Neutrophil (primary cell): ENCODE data around the gene FYTTD1.

Source experiments
- H3K27ac ChIP-seq: fragments of 200-600 bp; sonication (generic); 2 replicates; pipeline ENCODE4 v1.5.1; 2016; ENCODE audit warnings: mild to moderate bottlenecking, moderate library complexity
- H3K27me3 ChIP-seq: fragments of 200-600 bp; sonication (generic); 2 replicates; pipeline ENCODE4 v1.6.0; 2016; ENCODE audit warnings: mild to moderate bottlenecking
- H3K36me3 ChIP-seq: fragments of 200-600 bp; sonication (generic); 2 replicates; pipeline ENCODE4 v1.5.1; 2017
- H3K4me1 ChIP-seq, 2 experiments: fragments of 200-600 bp in 1 of 2; sonication (generic) in 1 of 2; 1 replicate in 1 of 2; 2 replicates in 1 of 2; pipeline versions ENCODE4 v1.5.1 to v1.6.1; 2013 to 2016; ENCODE audit warnings: low read depth in 1 of 2, low read length in 1 of 2, mild to moderate bottlenecking in 1 of 2, moderate library complexity in 1 of 2; ENCODE audit not compliant: control insufficient read depth in 1 of 2, insufficient read depth in 1 of 2
- H3K4me3 ChIP-seq, 2 experiments: fragments of 200-600 bp in 1 of 2; sonication (generic) in 1 of 2; 1 replicate in 1 of 2; 2 replicates in 1 of 2; pipeline ENCODE4 v1.5.1; 2013 to 2016; ENCODE audit warnings: low read depth in 1 of 2, low read length in 1 of 2, mild to moderate bottlenecking in 1 of 2, moderate library complexity in 1 of 2
- H3K9me3 ChIP-seq: fragments of 200-600 bp; sonication (generic); 2 replicates; pipeline ENCODE4 v1.5.1; 2016
- TF ChIP-seq, protein P1 (sequence below): fragments of 200-600 bp; sonication (generic); IDR thresholded peaks from 2 replicates; pipeline ENCODE4 v1.5.1; 2016; ENCODE audit warnings: antibody characterized with exemption

FYTTD1 gene

GRCh38 chr3:197801891-197802778 is 52.5 kb downstream of the FYTTD1 start:
- TF ChIP-seq, protein P1, sequence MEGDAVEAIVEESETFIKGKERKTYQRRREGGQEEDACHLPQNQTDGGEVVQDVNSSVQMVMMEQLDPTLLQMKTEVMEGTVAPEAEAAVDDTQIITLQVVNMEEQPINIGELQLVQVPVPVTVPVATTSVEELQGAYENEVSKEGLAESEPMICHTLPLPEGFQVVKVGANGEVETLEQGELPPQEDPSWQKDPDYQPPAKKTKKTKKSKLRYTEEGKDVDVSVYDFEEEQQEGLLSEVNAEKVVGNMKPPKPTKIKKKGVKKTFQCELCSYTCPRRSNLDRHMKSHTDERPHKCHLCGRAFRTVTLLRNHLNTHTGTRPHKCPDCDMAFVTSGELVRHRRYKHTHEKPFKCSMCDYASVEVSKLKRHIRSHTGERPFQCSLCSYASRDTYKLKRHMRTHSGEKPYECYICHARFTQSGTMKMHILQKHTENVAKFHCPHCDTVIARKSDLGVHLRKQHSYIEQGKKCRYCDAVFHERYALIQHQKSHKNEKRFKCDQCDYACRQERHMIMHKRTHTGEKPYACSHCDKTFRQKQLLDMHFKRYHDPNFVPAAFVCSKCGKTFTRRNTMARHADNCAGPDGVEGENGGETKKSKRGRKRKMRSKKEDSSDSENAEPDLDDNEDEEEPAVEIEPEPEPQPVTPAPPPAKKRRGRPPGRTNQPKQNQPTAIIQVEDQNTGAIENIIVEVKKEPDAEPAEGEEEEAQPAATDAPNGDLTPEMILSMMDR, result no peak

DNA sequence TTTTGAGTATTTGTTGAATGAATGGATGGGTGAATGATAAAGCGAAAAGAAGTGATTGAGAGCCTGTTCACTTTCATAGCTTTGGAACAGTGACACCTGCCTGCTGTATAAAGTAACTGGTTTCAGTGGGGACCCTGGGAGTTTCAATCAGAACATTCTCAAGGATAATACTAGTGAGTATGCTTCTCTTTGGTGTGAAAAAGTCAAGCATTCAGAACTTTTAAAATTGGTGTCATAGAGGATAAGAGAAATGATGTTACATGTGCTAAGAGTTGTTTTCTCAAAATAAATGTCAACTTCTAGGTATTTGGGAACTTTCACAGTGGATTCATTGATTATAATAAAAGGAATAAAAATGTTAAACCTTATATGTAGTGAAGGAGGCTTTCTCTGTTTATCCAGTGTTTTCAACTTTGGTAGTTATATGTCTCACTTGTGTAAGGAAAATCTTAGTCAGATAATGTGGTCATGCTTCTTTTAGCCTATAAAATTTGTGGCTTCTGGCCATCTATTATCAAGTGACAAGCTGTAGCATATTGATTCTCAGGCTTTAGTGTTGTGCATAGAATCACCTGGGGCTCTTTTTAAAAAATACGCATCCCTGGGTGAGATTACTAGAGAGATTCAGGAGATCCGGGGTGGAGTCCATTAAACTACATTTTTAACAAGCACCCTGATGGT is 53.2 kb downstream of the FYTTD1 start:
- Histone ChIP-seq H3K27me3 (no peaks in the 10 kb centered on the region), H3K9me3 (no peaks in the 10 kb centered on the region), H3K4me1 (peaks cover 0 to 5% of the 10 kb centered on the region in 2 experiments), H3K27ac (no peak overlapping the region), H3K4me3 (no peak overlapping the region), H3K36me3 (no peaks in the 10 kb centered on the region)
- TF ChIP-seq, protein P1, result no peak

More at GRCh38 chr3:197801891-197802778, 52.5 kb downstream of the FYTTD1 start:
- H3K27ac ChIP-seq, result no peak overlapping the region
- H3K9me3 ChIP-seq, result no peaks in the 10 kb centered on the region
- no peaks in the 10 kb centered on the region for H3K27me3 ChIP-seq
- H3K4me3 ChIP-seq, result no peak overlapping the region
- H3K36me3 ChIP-seq, result no peaks in the 10 kb centered on the region
- peaks cover 0 to 5% of the 10 kb centered on the region in 2 experiments for H3K4me1 ChIP-seq

DNA sequence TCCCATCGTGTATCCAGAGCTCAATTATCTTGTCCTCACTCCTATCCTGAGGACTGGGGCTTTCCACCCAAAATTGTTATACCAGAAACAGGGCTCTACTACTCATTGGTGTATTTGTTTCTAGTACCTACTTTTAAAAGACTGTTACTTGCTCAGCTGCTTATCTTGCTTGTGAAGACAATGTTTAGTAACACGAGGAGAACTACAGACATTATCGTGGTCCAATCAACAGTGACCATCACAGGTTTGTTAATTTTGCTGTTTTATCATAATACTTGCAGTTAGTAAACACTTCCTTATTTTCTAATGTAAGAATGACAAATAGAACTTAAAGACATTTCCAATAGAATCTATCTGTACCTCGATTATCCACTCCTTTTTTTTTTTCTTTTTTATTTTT is 54.8 kb downstream of the FYTTD1 start:
- Histone ChIP-seq H3K27ac (no peak overlapping the region), H3K9me3 (no peaks in the 10 kb centered on the region), H3K36me3 (no peaks in the 10 kb centered on the region), H3K4me3 (no peak overlapping the region), H3K27me3 (no peaks in the 10 kb centered on the region), H3K4me1 (peaks cover 0 to 5% of the 10 kb centered on the region in 2 experiments)
- TF ChIP-seq, protein P1, result no peak

GRCh38 chr3:197807969-197808587 is 58.4 kb downstream of the FYTTD1 start:
- Histone ChIP-seq H3K4me1 (peaks cover 5 to 6% of the 10 kb centered on the region in 2 experiments), H3K9me3 (no peaks in the 10 kb centered on the region), H3K27ac (no peak overlapping the region), H3K4me3 (no peak overlapping the region), H3K27me3 (no peaks in the 10 kb centered on the region), H3K36me3 (no peaks in the 10 kb centered on the region)
- TF ChIP-seq, protein P1, result no peak

DNA sequence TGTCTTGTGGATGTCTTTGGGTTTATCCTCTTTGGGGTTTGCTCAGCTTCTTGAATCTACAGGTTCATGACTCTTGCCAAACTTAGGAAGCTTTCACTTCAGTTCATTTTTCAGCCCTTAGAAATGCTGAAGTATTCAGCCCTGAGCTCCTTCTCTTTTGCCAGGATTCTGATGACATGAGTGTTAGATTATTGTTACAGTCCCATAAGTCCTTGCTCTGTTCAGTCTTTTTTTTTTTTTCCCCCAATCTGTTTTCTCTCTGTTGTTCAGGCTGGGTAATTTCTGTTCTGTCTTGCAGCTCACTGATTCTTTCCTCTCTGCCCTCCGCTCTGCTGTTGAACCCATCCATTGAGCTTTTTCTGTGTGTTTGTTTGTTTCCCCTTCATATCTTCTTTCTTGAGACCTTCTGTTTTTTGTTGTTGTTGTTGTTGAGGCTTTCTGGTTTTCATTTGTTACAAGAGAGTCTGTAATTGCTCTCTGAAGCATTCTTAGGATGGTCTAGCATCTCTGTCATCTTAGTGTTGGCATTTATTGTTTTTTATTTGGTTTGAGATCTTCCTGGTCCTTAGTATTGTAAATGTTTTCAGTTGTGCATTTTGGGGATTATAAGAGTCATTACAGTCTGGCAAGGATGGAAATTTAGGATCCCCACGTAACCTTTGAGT is 59.8 kb downstream of the FYTTD1 start:
- H3K4me1 ChIP-seq, result peaks cover 5 to 6% of the 10 kb centered on the region in 2 experiments
- no peak overlapping the region for H3K4me3 ChIP-seq
- no peaks in the 10 kb centered on the region for H3K27me3 ChIP-seq
- no peaks in the 10 kb centered on the region for H3K36me3 ChIP-seq
- no peaks in the 10 kb centered on the region for H3K9me3 ChIP-seq
- no peak overlapping the region for H3K27ac ChIP-seq
- TF ChIP-seq, protein P1, result no peak
